Upper lobe of right lung (tissue), 1 donor: ENCODE results near the gene MIF. TPM values are rescaled to one million over a fixed set of nuclear protein-coding genes. Genes with fewer than 3 reads are reported as not detected.
A peak's percentile ranks its signal among the peaks of the same experiment; 100 is the strongest.
"Not testable (repeated sequence)": the region's sequence is repeated elsewhere in the genome, so short reads cannot be mapped to it uniquely, and the experiment has no call there.

Experiments
- ATAC-seq: fragments of 200-7000 bp; cut with Tn5 transposase; one replicate; pipeline ENCODE4 v1.9.1; 2020; ENCODE audit warnings: mild to moderate bottlenecking, moderate library complexity
- DNase-seq: peaks from one replicate; pipeline ENCODE4 v3.0.0-alpha.2; 2020
- H3K27ac ChIP-seq: fragments of 200-600 bp; one replicate; pipeline ENCODE4 v1.8.0; 2022
- H3K27me3 ChIP-seq: fragments of 200-600 bp; one replicate; pipeline ENCODE4 v1.8.0; 2022; ENCODE audit warnings: mild to moderate bottlenecking
- H3K36me3 ChIP-seq: fragments of 200-600 bp; one replicate; pipeline ENCODE4 v1.8.0; 2022
- H3K4me1 ChIP-seq: fragments of 200-600 bp; one replicate; pipeline ENCODE4 v1.8.0; 2022
- H3K4me3 ChIP-seq: fragments of 200-600 bp; one replicate; pipeline ENCODE4 v1.8.0; 2022; ENCODE audit warnings: mild to moderate bottlenecking
- H3K9me3 ChIP-seq: fragments of 200-600 bp; one replicate; pipeline ENCODE4 v1.8.0; 2022
- CTCF ChIP-seq: fragments of 200-600 bp; IDR thresholded peaks from one replicate; pipeline ENCODE4 v1.8.0; 2022; ENCODE audit warnings: antibody characterized with exemption
- intact Hi-C: fragments of 100-400 bp; cut with DNase I; formaldehyde crosslinking; loops from one replicate; pipeline ENCODE4 v1.11.0; 2022
- total RNA-seq: library from RNA; stranded (reverse); fragmentation: NEBNext Ultra II Directional; extraction: Animal tissue kit (Norgen Biotek cat#: 25700); gene quantifications from one replicate; pipeline ENCODE4 v1.2.1, GENCODE V29; 2021
- donor health status: DM: no; HTN: yes; CAD: no; lungs with severe emphysema.

MIF gene
- total RNA-seq, 1 donor from 2014 or later, result 236 TPM

DNA sequence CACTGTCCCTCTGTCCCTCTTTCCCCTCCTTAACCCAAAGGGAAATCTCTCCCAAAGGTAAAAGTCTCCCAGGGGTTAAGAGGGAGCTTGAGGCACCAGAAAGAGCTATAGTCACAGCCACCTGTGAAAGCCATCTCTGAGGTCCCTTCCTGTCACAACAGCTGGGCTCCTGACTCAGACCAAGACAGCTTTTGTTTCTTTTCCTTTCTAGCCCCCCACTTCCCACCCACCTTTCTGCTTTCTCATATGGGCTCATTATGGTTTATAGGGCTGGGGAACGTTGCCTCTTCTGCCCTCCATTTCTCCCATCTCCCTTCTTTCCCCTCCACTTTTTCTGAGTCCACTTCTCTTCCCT lies 19.1 kb downstream of the MIF start:
- no peak for ATAC-seq
- TF ChIP-seq CTCF, result no peak

DNA sequence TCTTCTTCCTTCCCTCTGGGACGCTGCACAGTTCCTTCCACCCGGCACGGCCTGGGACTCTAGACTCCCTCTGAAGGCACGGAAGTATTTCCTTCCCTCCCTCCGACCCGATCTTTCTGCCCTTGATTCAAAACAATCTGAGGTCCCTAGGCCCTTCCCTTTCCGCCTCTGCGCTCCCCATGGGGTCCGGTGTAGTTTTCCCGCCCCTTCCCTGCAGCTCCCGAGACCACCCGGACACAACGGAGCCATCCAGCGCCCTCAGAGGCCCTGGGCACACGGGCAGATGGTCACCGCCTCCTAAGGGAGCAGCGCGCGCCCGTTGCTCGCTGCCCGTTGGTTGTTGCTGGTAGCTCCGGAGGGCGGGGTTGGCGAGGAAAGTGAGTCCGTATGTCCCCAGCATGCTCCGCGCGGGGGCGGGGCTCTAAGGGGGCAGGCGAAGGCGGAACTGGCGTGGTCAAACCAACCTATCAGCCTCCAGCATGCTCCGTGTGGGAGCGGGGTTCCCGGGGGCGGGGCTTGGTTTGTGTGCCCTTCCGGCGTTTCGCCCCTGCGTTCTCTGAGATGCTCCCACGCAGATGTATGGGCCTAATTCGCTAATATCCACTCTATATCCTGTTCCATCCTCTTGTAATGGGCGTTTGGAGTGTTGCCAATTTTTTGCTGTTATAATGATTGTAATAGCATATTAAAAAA lies 19.6 kb downstream of the MIF start:
- TF ChIP-seq CTCF, result no peak
- H3K9me3 ChIP-seq, result no peaks in the 10 kb centered on the region
- intact Hi-C loops, result no loop called here
- no peaks in the 10 kb centered on the region for H3K27me3 ChIP-seq
- peaks cover 8% of the 10 kb centered on the region for H3K4me1 ChIP-seq
- peak overlapping the region; percentile 88 for H3K27ac ChIP-seq
- peak; percentile 100 for ATAC-seq
- DNase-seq, result peak; percentile 100
- H3K4me3 ChIP-seq, result peak overlapping the region; percentile 66
- H3K36me3 ChIP-seq, result no peaks in the 10 kb centered on the region

More for the DNA sequence above, 19.1 kb downstream of the MIF start:
- H3K9me3 ChIP-seq, result no peaks in the 10 kb centered on the region
- no peaks in the 10 kb centered on the region for H3K27me3 ChIP-seq
- DNase-seq, result no peak
- peak overlapping the region; percentile 66 for H3K4me3 ChIP-seq
- H3K36me3 ChIP-seq, result no peaks in the 10 kb centered on the region
- H3K27ac ChIP-seq, result peak overlapping the region; percentile 88
- intact Hi-C loops, result no loop called here
- peaks cover 8% of the 10 kb centered on the region for H3K4me1 ChIP-seq

DNA sequence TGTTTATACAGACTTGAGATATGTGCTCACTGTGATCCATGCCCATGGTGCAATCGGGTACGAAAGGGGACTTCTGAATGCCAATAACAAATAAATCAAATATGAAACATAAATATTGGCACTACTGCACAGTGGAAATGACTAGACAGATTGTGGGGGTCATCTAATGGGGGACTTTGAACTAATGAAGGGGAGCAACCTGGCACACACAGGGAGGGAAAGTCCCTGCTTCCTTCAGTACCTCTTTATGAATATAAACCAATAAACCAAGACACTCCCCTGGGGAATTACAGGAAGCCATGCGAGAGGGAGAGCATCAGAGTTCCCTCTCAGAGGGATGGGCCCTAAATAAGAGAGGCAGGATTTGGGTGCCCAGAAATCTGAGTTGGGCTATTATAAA lies 21.1 kb downstream of the MIF start:
- ATAC-seq (no peak), DNase-seq (no peak)
- H3K36me3 ChIP-seq, result no peaks in the 10 kb centered on the region
- H3K9me3 ChIP-seq, result no peaks in the 10 kb centered on the region
- no peak overlapping the region for H3K27ac ChIP-seq
- no peaks in the 10 kb centered on the region for H3K27me3 ChIP-seq
- intact Hi-C loops, result no loop called here
- no peak for TF ChIP-seq CTCF
- H3K4me3 ChIP-seq, result no peak overlapping the region
- H3K4me1 ChIP-seq, result peaks cover 4% of the 10 kb centered on the region

GRCh38 chr22:23920267-23920611 lies 26.1 kb downstream of the MIF start:
- ATAC-seq, H3K4me1 ChIP-seq, H3K4me3 ChIP-seq, intact Hi-C loops, H3K27me3 ChIP-seq, H3K36me3 ChIP-seq, H3K9me3 ChIP-seq, DNase-seq: not testable (repeated sequence)
- H3K27ac ChIP-seq, result peak overlapping the region; percentile 14

DNA sequence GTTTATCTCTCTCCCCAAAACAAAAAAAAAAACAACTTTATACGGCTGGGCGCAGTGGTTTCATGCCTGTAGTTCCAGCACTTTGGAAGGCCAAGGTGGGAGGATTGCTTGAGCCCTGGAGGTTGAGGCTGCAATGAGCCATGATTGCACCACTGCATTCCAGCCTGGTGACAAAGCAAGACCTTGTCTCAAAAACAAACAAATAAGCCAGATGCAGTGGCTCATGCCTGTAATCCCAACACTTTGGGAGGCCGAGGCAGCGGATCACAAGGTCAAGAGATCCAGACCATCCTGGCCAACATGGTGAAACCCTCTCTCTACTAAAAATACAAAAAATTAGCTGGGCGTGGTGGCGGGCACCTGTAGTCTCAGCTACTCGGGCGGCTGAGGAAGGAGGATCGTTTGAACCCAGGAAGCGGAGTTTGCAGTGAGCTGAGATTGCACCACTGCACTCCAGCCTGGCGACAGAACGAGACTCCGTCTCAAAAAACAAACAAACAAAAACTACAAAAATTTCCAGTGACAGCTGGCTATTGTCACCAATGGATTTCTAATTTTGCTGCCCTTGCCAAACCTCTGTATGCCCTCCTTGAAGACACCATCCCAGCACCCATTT lies 27.5 kb downstream of the MIF start:
- H3K27me3 ChIP-seq, H3K9me3 ChIP-seq, intact Hi-C loops, ATAC-seq, DNase-seq, H3K27ac ChIP-seq, H3K4me1 ChIP-seq, H3K36me3 ChIP-seq, H3K4me3 ChIP-seq: not testable (repeated sequence)

GRCh38 chr22:23922921-23923320 lies 28.7 kb downstream of the MIF start:
- H3K9me3 ChIP-seq, result peaks cover 5% of the 10 kb centered on the region
- no peaks in the 10 kb centered on the region for H3K4me1 ChIP-seq
- ATAC-seq (no peak), DNase-seq (no peak)
- no peak overlapping the region for H3K4me3 ChIP-seq
- intact Hi-C loops, result no loop called here
- H3K27me3 ChIP-seq, result no peaks in the 10 kb centered on the region
- H3K27ac ChIP-seq, result no peak overlapping the region
- TF ChIP-seq CTCF, result no peak
- H3K36me3 ChIP-seq, result peaks cover 7% of the 10 kb centered on the region
